SK-N-SH (cell line): ENCODE results near the gene FNDC3B. TPM values are rescaled to one million over a fixed set of nuclear protein-coding genes. Genes with fewer than 3 reads are reported as not detected.

ENCODE experiments used
- CTCF ChIA-PET: fragments of 300-600, 350-600 bp; formaldehyde crosslinking; extraction: SDS; loops from one replicate; lab custom pipeline; 2021; lab: Yijun Ruan, JAX
- POLR2A ChIA-PET: fragments of 350-600 bp; sonication (Branson Sonifier 250); formaldehyde crosslinking; extraction: SDS; loops from one replicate; lab custom pipeline; 2020; ENCODE audit warnings: antibody characterized with exemption, inconsistent platforms; lab: Yijun Ruan, JAX
- DNase-seq: peaks from one replicate; pipeline ENCODE4 v3.0.0; 2012
- H2AFZ ChIP-seq: fragments of 200-600 bp; sonication (generic); 2 replicates; pipeline ENCODE4 v1.8.1; 2016; ENCODE audit warnings: antibody characterized with exemption, mild to moderate bottlenecking, low read depth
- H3F3A ChIP-seq: fragments of 200-600 bp; sonication (generic); replicated peaks from 2 replicates; pipeline ENCODE3; 2016; ENCODE audit warnings: antibody characterized with exemption, mild to moderate bottlenecking; ENCODE audit not compliant: insufficient read depth
- H3K27ac ChIP-seq, 2 experiments: fragments of 200-500 bp in 1 of 2; fragments of 200-600 bp in 1 of 2; sonication (Bioruptor generic) in 1 of 2; sonication (generic), shearing (Covaris generic) in 1 of 2; 2 replicates each; pipeline versions ENCODE4 v1.5.1 to v1.6.1; 2014 to 2016; ENCODE audit warnings: low read depth in 2 of 2, inconsistent platforms in 1 of 2, low read length in 1 of 2, mild to moderate bottlenecking in 1 of 2, mixed read lengths in 1 of 2
- H3K27me3 ChIP-seq: fragments of 200-600 bp; sonication (generic), shearing (Covaris generic); 2 replicates; pipeline ENCODE4 v1.6.1; 2016; ENCODE audit warnings: mixed run types; ENCODE audit not compliant: insufficient read depth
- H3K36me3 ChIP-seq, 2 experiments: fragments of 200-500 bp in 1 of 2; fragments of 200-600 bp in 1 of 2; sonication (Bioruptor generic) in 1 of 2; sonication (generic) in 1 of 2; replicated peaks in 1 of 2; 2 replicates each; pipeline versions ENCODE3 to v1.5.1; 2014 to 2016; ENCODE audit warnings: low read length in 1 of 2, mild to moderate bottlenecking in 1 of 2; ENCODE audit not compliant: insufficient read depth in 2 of 2, control insufficient read depth in 1 of 2
- H3K4me1 ChIP-seq, 2 experiments: fragments of 200-500 bp in 1 of 2; fragments of 200-600 bp in 1 of 2; sonication (Bioruptor generic) in 1 of 2; sonication (generic), shearing (Covaris generic) in 1 of 2; 2 replicates each; pipeline versions ENCODE4 v1.5.1 to v1.6.1; 2014 to 2016; ENCODE audit warnings: low read depth in 1 of 2, low read length in 1 of 2, mixed run types in 1 of 2; ENCODE audit not compliant: insufficient read depth in 2 of 2, control insufficient read depth in 1 of 2
- H3K4me2 ChIP-seq: fragments of 200-600 bp; sonication (generic), shearing (Covaris generic); 2 replicates; pipeline ENCODE4 v1.6.1; 2017; ENCODE audit warnings: mixed run types
- H3K4me3 ChIP-seq, 2 experiments: fragments of 200-500 bp in 1 of 2; fragments of 200-600 bp in 1 of 2; sonication (Bioruptor generic) in 1 of 2; sonication (generic), shearing (Covaris generic) in 1 of 2; 2 replicates each; pipeline versions ENCODE4 v1.5.1 to v1.8.1; 2014 to 2016; ENCODE audit warnings: low read depth in 2 of 2, inconsistent platforms in 1 of 2, low read length in 1 of 2, mild to moderate bottlenecking in 1 of 2, mixed read lengths in 1 of 2, moderate library complexity in 1 of 2
- H3K79me2 ChIP-seq: fragments of 200-600 bp; sonication (generic); 2 replicates; pipeline ENCODE4 v1.8.1; 2017; ENCODE audit warnings: mild to moderate bottlenecking; ENCODE audit not compliant: insufficient read depth
- H3K9ac ChIP-seq: fragments of 200-600 bp; sonication (generic); 2 replicates; pipeline ENCODE4 v1.6.1; 2017; ENCODE audit warnings: mixed run types
- H3K9me2 ChIP-seq: fragments of 200-600 bp; sonication (generic); 2 replicates; pipeline ENCODE4 v1.6.1; 2017; ENCODE audit warnings: mixed run types
- H3K9me3 ChIP-seq: fragments of 200-600 bp; sonication (generic); 2 replicates; pipeline ENCODE4 v1.6.1; 2017; ENCODE audit warnings: mixed run types, mild to moderate bottlenecking, moderate library complexity
- H4K20me1 ChIP-seq: fragments of 200-600 bp; sonication (generic); 2 replicates; pipeline ENCODE4 v1.6.1; 2017; ENCODE audit warnings: mild to moderate bottlenecking, mixed run types; ENCODE audit not compliant: insufficient read depth
- IRF3 ChIP-seq: fragments of 150-350 bp; IDR thresholded peaks from 2 replicates; pipeline ENCODE4 v1.6.1; 2016; ENCODE audit warnings: mild to moderate bottlenecking, low read depth, low read length
- MEF2A ChIP-seq: IDR thresholded peaks from 2 replicates; pipeline ENCODE4 v1.4.0; 2012; ENCODE audit warnings: low read depth, borderline replicate concordance
- POLR2AphosphoS5 ChIP-seq: IDR thresholded peaks from 2 replicates; pipeline ENCODE4 v1.6.1; 2012; ENCODE audit warnings: low read depth, low read length
- RAD21 ChIP-seq: IDR thresholded peaks from 2 replicates; pipeline ENCODE4 v1.6.1; 2012; ENCODE audit warnings: mild to moderate bottlenecking, low read length
- USF2 ChIP-seq: fragments of 150-350 bp; IDR thresholded peaks from 2 replicates; pipeline ENCODE4 v1.6.1; 2017; ENCODE audit warnings: antibody characterized with exemption, low read length, low read depth, borderline replicate concordance
- WGBS: methylation state at CpG from one replicate; pipeline ENCODE4 v1.1.6; 2017; ENCODE audit warnings: low lambda C conversion rate; 5-methylcytosine and 5-hydroxymethylcytosine counted together
- polyA plus RNA-seq, 3 experiments: library from polyadenylated mRNA; depleted of rRNA; stranded (reverse); fragments of >200 nt; gene quantifications; 2 replicates each; pipeline ENCODE4 v1.2.3, GENCODE V29; 2012
- TF ChIP-seq, protein P1 (sequence below): IDR thresholded peaks from 2 replicates; pipeline ENCODE4 v1.6.1; 2012; ENCODE audit warnings: mild to moderate bottlenecking, low read depth, low read length, moderate library complexity
- TF ChIP-seq, protein P2 (sequence below): fragments of 200-600 bp; sonication (generic); IDR thresholded peaks from 2 replicates; pipeline ENCODE4 v1.6.1; 2017; ENCODE audit warnings: antibody characterized with exemption, mild to moderate bottlenecking, moderate library complexity

FNDC3B gene
- polyA plus RNA-seq, 1 of the 3 experiments (the other 2 are of a cell fraction): 10.4 TPM

- TF ChIP-seq, protein P1, sequence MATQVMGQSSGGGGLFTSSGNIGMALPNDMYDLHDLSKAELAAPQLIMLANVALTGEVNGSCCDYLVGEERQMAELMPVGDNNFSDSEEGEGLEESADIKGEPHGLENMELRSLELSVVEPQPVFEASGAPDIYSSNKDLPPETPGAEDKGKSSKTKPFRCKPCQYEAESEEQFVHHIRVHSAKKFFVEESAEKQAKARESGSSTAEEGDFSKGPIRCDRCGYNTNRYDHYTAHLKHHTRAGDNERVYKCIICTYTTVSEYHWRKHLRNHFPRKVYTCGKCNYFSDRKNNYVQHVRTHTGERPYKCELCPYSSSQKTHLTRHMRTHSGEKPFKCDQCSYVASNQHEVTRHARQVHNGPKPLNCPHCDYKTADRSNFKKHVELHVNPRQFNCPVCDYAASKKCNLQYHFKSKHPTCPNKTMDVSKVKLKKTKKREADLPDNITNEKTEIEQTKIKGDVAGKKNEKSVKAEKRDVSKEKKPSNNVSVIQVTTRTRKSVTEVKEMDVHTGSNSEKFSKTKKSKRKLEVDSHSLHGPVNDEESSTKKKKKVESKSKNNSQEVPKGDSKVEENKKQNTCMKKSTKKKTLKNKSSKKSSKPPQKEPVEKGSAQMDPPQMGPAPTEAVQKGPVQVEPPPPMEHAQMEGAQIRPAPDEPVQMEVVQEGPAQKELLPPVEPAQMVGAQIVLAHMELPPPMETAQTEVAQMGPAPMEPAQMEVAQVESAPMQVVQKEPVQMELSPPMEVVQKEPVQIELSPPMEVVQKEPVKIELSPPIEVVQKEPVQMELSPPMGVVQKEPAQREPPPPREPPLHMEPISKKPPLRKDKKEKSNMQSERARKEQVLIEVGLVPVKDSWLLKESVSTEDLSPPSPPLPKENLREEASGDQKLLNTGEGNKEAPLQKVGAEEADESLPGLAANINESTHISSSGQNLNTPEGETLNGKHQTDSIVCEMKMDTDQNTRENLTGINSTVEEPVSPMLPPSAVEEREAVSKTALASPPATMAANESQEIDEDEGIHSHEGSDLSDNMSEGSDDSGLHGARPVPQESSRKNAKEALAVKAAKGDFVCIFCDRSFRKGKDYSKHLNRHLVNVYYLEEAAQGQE: no peak
- TF ChIP-seq POLR2AphosphoS5 (no peak), IRF3 (no peak)
Observed at GRCh38 chr3:172303181-172303580, 263.8 kb downstream of the FNDC3B start (continued).

- Histone ChIP-seq H2AFZ (no peak overlapping the region), H3K4me3 (no peak overlapping the region), H3K79me2 (peaks cover 14% of the 10 kb centered on the region; the same call in 1 of the 2 replicates), H3K4me1 (peaks cover 8 to 14% of the 10 kb centered on the region in 2 experiments), H3K4me2 (no peak overlapping the region), H4K20me1 (peaks cover 8% of the 10 kb centered on the region), H3K36me3 (peaks cover 42 to 58% of the 10 kb centered on the region in 2 experiments), H3K9me3 (no peaks in the 10 kb centered on the region), H3K9me2 (no peaks in the 10 kb centered on the region), H3K27ac (no peak overlapping the region)
- 95% methylated on average over 4 of the region's 4 CpGs for WGBS
- DNase-seq: no peak
- CTCF ChIA-PET: no interaction called here
- POLR2A ChIA-PET: no interaction called here
- TF ChIP-seq MEF2A (no peak), USF2 (no peak), RAD21 (peak; percentile 14; the same call in 1 of the 2 replicates)
- TF ChIP-seq, protein P2, sequence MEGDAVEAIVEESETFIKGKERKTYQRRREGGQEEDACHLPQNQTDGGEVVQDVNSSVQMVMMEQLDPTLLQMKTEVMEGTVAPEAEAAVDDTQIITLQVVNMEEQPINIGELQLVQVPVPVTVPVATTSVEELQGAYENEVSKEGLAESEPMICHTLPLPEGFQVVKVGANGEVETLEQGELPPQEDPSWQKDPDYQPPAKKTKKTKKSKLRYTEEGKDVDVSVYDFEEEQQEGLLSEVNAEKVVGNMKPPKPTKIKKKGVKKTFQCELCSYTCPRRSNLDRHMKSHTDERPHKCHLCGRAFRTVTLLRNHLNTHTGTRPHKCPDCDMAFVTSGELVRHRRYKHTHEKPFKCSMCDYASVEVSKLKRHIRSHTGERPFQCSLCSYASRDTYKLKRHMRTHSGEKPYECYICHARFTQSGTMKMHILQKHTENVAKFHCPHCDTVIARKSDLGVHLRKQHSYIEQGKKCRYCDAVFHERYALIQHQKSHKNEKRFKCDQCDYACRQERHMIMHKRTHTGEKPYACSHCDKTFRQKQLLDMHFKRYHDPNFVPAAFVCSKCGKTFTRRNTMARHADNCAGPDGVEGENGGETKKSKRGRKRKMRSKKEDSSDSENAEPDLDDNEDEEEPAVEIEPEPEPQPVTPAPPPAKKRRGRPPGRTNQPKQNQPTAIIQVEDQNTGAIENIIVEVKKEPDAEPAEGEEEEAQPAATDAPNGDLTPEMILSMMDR: peak; percentile 33
- TF ChIP-seq, all 33 proteins: peak for 2
- Histone ChIP-seq H3K9ac (no peak overlapping the region), H3K27me3 (no peaks in the 10 kb centered on the region), H3F3A (no peaks in the 10 kb centered on the region)
Observed at GRCh38 chr3:172303941-172304558, 264.7 kb downstream of the FNDC3B start.
